WTC11 (cell line): ENCODE results near the gene LRRC47. TPM values are rescaled to one million over a fixed set of nuclear protein-coding genes. Genes with fewer than 3 reads are reported as not detected.

ENCODE experiments used
- ATAC-seq: fragments of 200-7000 bp; cut with Tn5 transposase; 2 replicates; pipeline ENCODE4 v1.10.0; 2021; ENCODE audit warnings: mild to moderate bottlenecking, moderate library complexity
- CTCF ChIA-PET: fragments of 300-600 bp; sonication (Branson Sonifier 250); formaldehyde crosslinking; loops from one replicate; lab custom pipeline; 2021; ENCODE audit warnings: antibody characterized with exemption; lab: Charles Lee
- POLR2A ChIA-PET: fragments of 350-600 bp; sonication (Branson Sonifier 250); formaldehyde crosslinking; loops from one replicate; lab custom pipeline; 2021; ENCODE audit warnings: antibody characterized with exemption; lab: Charles Lee
- DNase-seq: peaks from one replicate; pipeline ENCODE4 v3.0.0; 2021; ENCODE audit warnings: low spot score
- H3K27ac Mint-ChIP-seq: 2 replicates; pipeline ENCODE4 v1.8.0; 2021; ENCODE audit warnings: mixed read lengths
- H3K27me3 Mint-ChIP-seq: 2 replicates; pipeline ENCODE4 v1.8.0; 2021; ENCODE audit warnings: low read depth, mild to moderate bottlenecking, moderate library complexity, mixed read lengths
- H3K36me3 Mint-ChIP-seq: 2 replicates; pipeline ENCODE4 v1.8.0; 2021; ENCODE audit warnings: mixed read lengths
- H3K4me1 Mint-ChIP-seq: 2 replicates; pipeline ENCODE4 v1.8.0; 2022; ENCODE audit warnings: mixed read lengths
- H3K4me3 Mint-ChIP-seq: 2 replicates; pipeline ENCODE4 v1.8.0; 2021; ENCODE audit warnings: mild to moderate bottlenecking, moderate library complexity, mixed read lengths
- H3K9me3 Mint-ChIP-seq: 2 replicates; pipeline ENCODE4 v1.8.0; 2021; ENCODE audit warnings: mixed read lengths
- FOXP1 ChIP-seq: sonication (generic); formaldehyde crosslinking; IDR thresholded peaks from 2 replicates; pipeline ENCODE4 v1.8.0; 2022; ENCODE audit warnings: missing genetic modification reagents, mild to moderate bottlenecking, moderate library complexity, borderline replicate concordance
- GRHL2 ChIP-seq: fragments of 250-450 bp; sonication (Bioruptor Pico); IDR thresholded peaks from 2 replicates; pipeline ENCODE4 v1.8.0; 2022; ENCODE audit warnings: mild to moderate bottlenecking, moderate library complexity; ENCODE audit not compliant: insufficient replicate concordance, severe bottlenecking
- HMGA2 ChIP-seq: fragments of 250-450 bp; sonication (Bioruptor Pico); IDR thresholded peaks from 2 replicates; pipeline ENCODE4 v1.4.0; 2021; ENCODE audit warnings: mild to moderate bottlenecking, moderate library complexity
- MXD4 ChIP-seq: fragments of 250-450 bp; sonication (Bioruptor Pico); IDR thresholded peaks from 2 replicates; pipeline ENCODE4 v1.8.0; 2021; ENCODE audit warnings: mild to moderate bottlenecking, moderate library complexity, borderline replicate concordance
- NFATC4 ChIP-seq: fragments of 250-450 bp; sonication (Bioruptor Pico); IDR thresholded peaks from 2 replicates; pipeline ENCODE4 v1.9.0; 2021; ENCODE audit warnings: mild to moderate bottlenecking
- NR2C2 ChIP-seq: sonication (generic); formaldehyde crosslinking; IDR thresholded peaks from 2 replicates; pipeline ENCODE4 v1.8.0; 2022; ENCODE audit warnings: mild to moderate bottlenecking, missing genetic modification reagents
- RORB ChIP-seq: fragments of 250-450 bp; sonication (Bioruptor Pico); IDR thresholded peaks from 2 replicates; pipeline ENCODE4 v1.9.0; 2021; ENCODE audit warnings: mild to moderate bottlenecking
- TCF7 ChIP-seq: sonication (generic); formaldehyde crosslinking; IDR thresholded peaks from 2 replicates; pipeline ENCODE4 v1.8.0; 2022; ENCODE audit warnings: mild to moderate bottlenecking, low read depth, missing genetic modification reagents, moderate library complexity
- TEAD1 ChIP-seq: sonication (generic); formaldehyde crosslinking; IDR thresholded peaks from 2 replicates; pipeline ENCODE4 v1.8.0; 2022; ENCODE audit warnings: mild to moderate bottlenecking, missing genetic modification reagents
- TEAD4 ChIP-seq: sonication (generic); formaldehyde crosslinking; IDR thresholded peaks from 2 replicates; pipeline ENCODE4 v1.8.0; 2022; ENCODE audit warnings: mild to moderate bottlenecking, missing genetic modification reagents
- ZNF138 ChIP-seq: sonication (generic); formaldehyde crosslinking; conservative IDR thresholded peaks from 2 replicates; pipeline ENCODE4 v1.8.1; 2022; ENCODE audit warnings: mild to moderate bottlenecking, moderate library complexity, missing genetic modification reagents
- ZNF423 ChIP-seq: fragments of 250-450 bp; sonication (Bioruptor Pico); IDR thresholded peaks from 2 replicates; pipeline ENCODE4 v2.1.2; 2022; ENCODE audit warnings: mild to moderate bottlenecking, moderate library complexity
- total RNA-seq: library from RNA; stranded (reverse); gene quantifications from 3 replicates; pipeline ENCODE4 v1.2.3, GENCODE V29; 2021
- TF ChIP-seq, protein P1 (sequence below): sonication (generic); formaldehyde crosslinking; IDR thresholded peaks from 2 replicates; pipeline ENCODE4 v1.8.0; 2022; ENCODE audit warnings: mild to moderate bottlenecking, missing genetic modification reagents
- TF ChIP-seq, protein P2 (sequence below): sonication (generic); formaldehyde crosslinking; IDR thresholded peaks from 2 replicates; pipeline ENCODE4 v1.8.1; 2023; ENCODE audit warnings: mild to moderate bottlenecking, missing genetic modification reagents, moderate library complexity
- TF ChIP-seq, protein P3 (sequence below): sonication (generic); formaldehyde crosslinking; IDR thresholded peaks from 2 replicates; pipeline ENCODE4 v1.8.1; 2023; ENCODE audit warnings: mild to moderate bottlenecking, missing genetic modification reagents
- TF ChIP-seq, protein P4 (sequence below): fragments of 250-450 bp; sonication (Bioruptor Pico); IDR thresholded peaks from 2 replicates; pipeline ENCODE4 v1.9.0; 2021; ENCODE audit warnings: mild to moderate bottlenecking, borderline replicate concordance
- TF ChIP-seq, protein P5 (sequence below): sonication (generic); formaldehyde crosslinking; IDR thresholded peaks from 2 replicates; pipeline ENCODE4 v1.8.1; 2022; ENCODE audit warnings: low read depth, mild to moderate bottlenecking, moderate library complexity, missing genetic modification reagents, borderline replicate concordance
- TF ChIP-seq, protein P6 (sequence below): fragments of 250-450 bp; sonication (Bioruptor Pico); IDR thresholded peaks from 2 replicates; pipeline ENCODE4 v1.9.0; 2021; ENCODE audit warnings: moderate library complexity, mild to moderate bottlenecking, inconsistent platforms, borderline replicate concordance

The LRRC47 gene
- total RNA-seq, 1 experiment from 2014 or later: 92.4 TPM

DNA sequence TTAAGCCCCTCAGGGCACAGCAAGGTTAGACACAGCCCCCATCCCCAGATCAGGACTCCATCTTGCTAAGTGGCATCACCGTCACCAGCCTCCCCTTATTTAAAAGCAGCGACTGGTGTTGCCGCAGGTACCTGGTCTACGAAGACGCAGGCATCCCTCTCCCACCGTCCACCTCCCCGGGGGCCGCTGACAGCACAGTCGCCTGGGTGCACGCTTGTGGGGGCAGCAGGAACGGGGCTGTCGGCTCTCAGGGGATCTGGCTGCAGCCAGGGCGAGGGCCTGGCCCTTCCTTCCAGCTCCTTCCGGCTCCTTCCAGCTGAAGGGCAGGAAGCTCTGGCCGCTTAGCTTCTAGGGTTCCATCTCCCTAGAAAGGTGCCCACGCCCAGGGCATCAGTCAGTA is 61.7 kb downstream of the LRRC47 start:
- CTCF ChIA-PET: interaction anchor here (0.8 to 2.7 kb wide), 4 partner anchors 10 to 111 kb away, joined by 3 to 31 read pairs (median 4); no protein-coding TSS in a partner anchor
- Mint-ChIP-seq H3K27me3 (no peaks in the 10 kb centered on the region), H3K9me3 (no peaks in the 10 kb centered on the region), H3K4me3 (no peak overlapping the region), H3K27ac (no peak overlapping the region), H3K4me1 (peaks cover 10% of the 10 kb centered on the region; the same call in 1 of the 2 replicates), H3K36me3 (peaks cover 19% of the 10 kb centered on the region)
- no peak for ATAC-seq
- no peak for DNase-seq
- POLR2A ChIA-PET: interaction anchor here (1.0 kb wide), 1 partner anchor 20 kb away, joined by 3 read pairs; no protein-coding TSS in a partner anchor
- TF ChIP-seq TEAD4 (CRISPR knock-in tag): no peak
- no peak for TF ChIP-seq ZNF138 (CRISPR knock-in tag)
- TF ChIP-seq, protein P1, sequence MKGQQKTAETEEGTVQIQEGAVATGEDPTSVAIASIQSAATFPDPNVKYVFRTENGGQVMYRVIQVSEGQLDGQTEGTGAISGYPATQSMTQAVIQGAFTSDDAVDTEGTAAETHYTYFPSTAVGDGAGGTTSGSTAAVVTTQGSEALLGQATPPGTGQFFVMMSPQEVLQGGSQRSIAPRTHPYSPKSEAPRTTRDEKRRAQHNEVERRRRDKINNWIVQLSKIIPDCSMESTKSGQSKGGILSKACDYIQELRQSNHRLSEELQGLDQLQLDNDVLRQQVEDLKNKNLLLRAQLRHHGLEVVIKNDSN (CRISPR knock-in tag): no peak
- TF ChIP-seq, protein P2, sequence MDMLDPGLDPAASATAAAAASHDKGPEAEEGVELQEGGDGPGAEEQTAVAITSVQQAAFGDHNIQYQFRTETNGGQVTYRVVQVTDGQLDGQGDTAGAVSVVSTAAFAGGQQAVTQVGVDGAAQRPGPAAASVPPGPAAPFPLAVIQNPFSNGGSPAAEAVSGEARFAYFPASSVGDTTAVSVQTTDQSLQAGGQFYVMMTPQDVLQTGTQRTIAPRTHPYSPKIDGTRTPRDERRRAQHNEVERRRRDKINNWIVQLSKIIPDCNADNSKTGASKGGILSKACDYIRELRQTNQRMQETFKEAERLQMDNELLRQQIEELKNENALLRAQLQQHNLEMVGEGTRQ (CRISPR knock-in tag): no peak

DNA sequence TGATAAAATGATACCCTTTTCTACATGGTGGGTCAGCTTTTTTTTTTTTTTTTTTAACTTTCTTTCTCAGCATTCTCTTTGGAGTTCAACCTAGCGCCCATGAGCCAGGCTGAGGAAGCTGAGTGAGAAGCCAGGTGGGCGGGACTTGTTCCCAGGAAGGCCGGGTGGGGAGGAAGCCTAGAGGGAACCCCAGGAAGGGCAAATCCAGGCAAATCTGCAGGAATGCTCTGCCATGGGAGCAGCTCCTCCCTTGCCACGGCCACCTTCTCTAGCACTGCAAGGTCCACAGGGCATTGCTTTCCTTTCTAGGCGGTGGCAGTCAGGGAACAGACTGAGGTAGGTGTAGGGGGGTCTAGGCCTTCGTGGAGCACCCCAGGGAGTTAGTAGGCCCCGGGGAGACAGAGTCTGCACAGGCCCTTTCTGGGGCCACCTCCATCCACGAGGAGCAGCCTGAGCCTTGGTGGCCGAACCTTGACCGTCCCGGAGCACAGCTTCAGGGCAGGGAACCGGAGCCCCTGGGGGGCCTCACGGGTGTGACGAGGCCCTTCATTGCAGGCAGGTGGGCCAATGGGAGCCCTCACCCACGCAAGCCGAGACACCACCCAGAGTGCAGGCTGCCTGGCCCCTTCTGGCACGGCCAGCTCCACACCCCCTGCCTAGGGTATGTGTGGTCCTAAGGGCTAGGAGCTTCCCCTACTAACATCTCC is 62.3 kb downstream of the LRRC47 start:
- TF ChIP-seq GRHL2: no peak
- TF ChIP-seq, protein P3, sequence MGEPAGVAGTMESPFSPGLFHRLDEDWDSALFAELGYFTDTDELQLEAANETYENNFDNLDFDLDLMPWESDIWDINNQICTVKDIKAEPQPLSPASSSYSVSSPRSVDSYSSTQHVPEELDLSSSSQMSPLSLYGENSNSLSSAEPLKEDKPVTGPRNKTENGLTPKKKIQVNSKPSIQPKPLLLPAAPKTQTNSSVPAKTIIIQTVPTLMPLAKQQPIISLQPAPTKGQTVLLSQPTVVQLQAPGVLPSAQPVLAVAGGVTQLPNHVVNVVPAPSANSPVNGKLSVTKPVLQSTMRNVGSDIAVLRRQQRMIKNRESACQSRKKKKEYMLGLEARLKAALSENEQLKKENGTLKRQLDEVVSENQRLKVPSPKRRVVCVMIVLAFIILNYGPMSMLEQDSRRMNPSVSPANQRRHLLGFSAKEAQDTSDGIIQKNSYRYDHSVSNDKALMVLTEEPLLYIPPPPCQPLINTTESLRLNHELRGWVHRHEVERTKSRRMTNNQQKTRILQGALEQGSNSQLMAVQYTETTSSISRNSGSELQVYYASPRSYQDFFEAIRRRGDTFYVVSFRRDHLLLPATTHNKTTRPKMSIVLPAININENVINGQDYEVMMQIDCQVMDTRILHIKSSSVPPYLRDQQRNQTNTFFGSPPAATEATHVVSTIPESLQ: no peak
- TF ChIP-seq, protein P4, sequence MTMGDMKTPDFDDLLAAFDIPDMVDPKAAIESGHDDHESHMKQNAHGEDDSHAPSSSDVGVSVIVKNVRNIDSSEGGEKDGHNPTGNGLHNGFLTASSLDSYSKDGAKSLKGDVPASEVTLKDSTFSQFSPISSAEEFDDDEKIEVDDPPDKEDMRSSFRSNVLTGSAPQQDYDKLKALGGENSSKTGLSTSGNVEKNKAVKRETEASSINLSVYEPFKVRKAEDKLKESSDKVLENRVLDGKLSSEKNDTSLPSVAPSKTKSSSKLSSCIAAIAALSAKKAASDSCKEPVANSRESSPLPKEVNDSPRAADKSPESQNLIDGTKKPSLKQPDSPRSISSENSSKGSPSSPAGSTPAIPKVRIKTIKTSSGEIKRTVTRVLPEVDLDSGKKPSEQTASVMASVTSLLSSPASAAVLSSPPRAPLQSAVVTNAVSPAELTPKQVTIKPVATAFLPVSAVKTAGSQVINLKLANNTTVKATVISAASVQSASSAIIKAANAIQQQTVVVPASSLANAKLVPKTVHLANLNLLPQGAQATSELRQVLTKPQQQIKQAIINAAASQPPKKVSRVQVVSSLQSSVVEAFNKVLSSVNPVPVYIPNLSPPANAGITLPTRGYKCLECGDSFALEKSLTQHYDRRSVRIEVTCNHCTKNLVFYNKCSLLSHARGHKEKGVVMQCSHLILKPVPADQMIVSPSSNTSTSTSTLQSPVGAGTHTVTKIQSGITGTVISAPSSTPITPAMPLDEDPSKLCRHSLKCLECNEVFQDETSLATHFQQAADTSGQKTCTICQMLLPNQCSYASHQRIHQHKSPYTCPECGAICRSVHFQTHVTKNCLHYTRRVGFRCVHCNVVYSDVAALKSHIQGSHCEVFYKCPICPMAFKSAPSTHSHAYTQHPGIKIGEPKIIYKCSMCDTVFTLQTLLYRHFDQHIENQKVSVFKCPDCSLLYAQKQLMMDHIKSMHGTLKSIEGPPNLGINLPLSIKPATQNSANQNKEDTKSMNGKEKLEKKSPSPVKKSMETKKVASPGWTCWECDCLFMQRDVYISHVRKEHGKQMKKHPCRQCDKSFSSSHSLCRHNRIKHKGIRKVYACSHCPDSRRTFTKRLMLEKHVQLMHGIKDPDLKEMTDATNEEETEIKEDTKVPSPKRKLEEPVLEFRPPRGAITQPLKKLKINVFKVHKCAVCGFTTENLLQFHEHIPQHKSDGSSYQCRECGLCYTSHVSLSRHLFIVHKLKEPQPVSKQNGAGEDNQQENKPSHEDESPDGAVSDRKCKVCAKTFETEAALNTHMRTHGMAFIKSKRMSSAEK: no peak
- TF ChIP-seq FOXP1 (CRISPR knock-in tag): no peak
- no peak for TF ChIP-seq NR2C2 (CRISPR knock-in tag)
- TF ChIP-seq TCF7 (CRISPR knock-in tag): no peak
- no peak for TF ChIP-seq ZNF423 (CRISPR knock-in tag)
- TF ChIP-seq HMGA2: no peak
- TF ChIP-seq RORB (CRISPR knock-in tag): no peak
- TF ChIP-seq MXD4 (CRISPR knock-in tag): no peak
- TF ChIP-seq, protein P5, sequence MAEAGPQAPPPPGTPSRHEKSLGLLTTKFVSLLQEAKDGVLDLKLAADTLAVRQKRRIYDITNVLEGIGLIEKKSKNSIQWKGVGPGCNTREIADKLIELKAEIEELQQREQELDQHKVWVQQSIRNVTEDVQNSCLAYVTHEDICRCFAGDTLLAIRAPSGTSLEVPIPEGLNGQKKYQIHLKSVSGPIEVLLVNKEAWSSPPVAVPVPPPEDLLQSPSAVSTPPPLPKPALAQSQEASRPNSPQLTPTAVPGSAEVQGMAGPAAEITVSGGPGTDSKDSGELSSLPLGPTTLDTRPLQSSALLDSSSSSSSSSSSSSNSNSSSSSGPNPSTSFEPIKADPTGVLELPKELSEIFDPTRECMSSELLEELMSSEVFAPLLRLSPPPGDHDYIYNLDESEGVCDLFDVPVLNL (CRISPR knock-in tag): no peak
- TF ChIP-seq TEAD1 (CRISPR knock-in tag): no peak
- TF ChIP-seq, protein P6, sequence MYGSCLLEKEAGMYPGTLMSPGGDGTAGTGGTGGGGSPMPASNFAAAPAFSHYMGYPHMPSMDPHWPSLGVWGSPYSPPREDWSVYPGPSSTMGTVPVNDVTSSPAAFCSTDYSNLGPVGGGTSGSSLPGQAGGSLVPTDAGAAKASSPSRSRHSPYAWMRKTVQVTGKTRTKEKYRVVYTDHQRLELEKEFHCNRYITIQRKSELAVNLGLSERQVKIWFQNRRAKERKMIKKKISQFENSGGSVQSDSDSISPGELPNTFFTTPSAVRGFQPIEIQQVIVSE (CRISPR knock-in tag): no peak
- no peak for TF ChIP-seq NFATC4 (CRISPR knock-in tag)
- H3K4me3 Mint-ChIP-seq: no peak overlapping the region

More for the DNA sequence above, 62.3 kb downstream of the LRRC47 start:
- DNase-seq (no peak), ATAC-seq (no peak; the same call in 1 of the 2 replicates)
- POLR2A ChIA-PET: interaction anchor here (0.7 to 1.0 kb wide), 2 partner anchors 20 to 35 kb away, joined by 3 to 4 read pairs; no protein-coding TSS in a partner anchor
- Mint-ChIP-seq H3K27ac (no peak overlapping the region), H3K4me1 (peaks cover 10% of the 10 kb centered on the region; the same call in 1 of the 2 replicates), H3K27me3 (no peaks in the 10 kb centered on the region), H3K36me3 (peaks cover 19% of the 10 kb centered on the region), H3K9me3 (no peaks in the 10 kb centered on the region)
- CTCF ChIA-PET: interaction anchor here (0.6 to 2.7 kb wide), 8 partner anchors 10 to 1228 kb away, joined by 3 to 31 read pairs (median 4); no protein-coding TSS in a partner anchor
